ENCODE data around the gene GDI1. TPM values are rescaled to one million over a fixed set of nuclear protein-coding genes. Genes with fewer than 3 reads are reported as not detected.
"Not testable (repeated sequence)": the region's sequence is repeated elsewhere in the genome, so short reads cannot be mapped to it uniquely, and the experiment has no call there.

The GDI1 gene
- total RNA-seq, 1 experiment from 2014 or later, result 52.7 TPM

GRCh38 chrX:154398668-154399526 is 38.1 kb upstream of the GDI1 start:
- Histone ChIP-seq H3K27ac (ENCODE audit: low read length) (peak overlapping the region; percentile 94), H4K20me1 (ENCODE audit: insufficient read depth, low read depth, low read length) (no peaks in the 10 kb centered on the region), H3K4me3 (ENCODE audit: low read length) (peak overlapping the region; percentile 82), H3K9me3 (ENCODE audit: low read length) (no peaks in the 10 kb centered on the region), H3K79me2 (ENCODE audit: low read length) (peaks cover 14% of the 10 kb centered on the region; the same call in 1 of the 2 replicates), H3K9ac (ENCODE audit: low read length) (peak overlapping the region; percentile 98), H3K36me3 (ENCODE audit: insufficient read depth, low read length) (peaks cover 15% of the 10 kb centered on the region), H3K9me2 (replicated peaks; ENCODE audit: insufficient read depth, low read length) (no peaks in the 10 kb centered on the region), H3K4me2 (ENCODE audit: low read depth, low read length, poor library complexity, severe bottlenecking) (peak overlapping the region; percentile 83), H3K4me1 (ENCODE audit: low read length) (peaks cover 15% of the 10 kb centered on the region), H3K27me3 (ENCODE audit: low read length) (no peaks in the 10 kb centered on the region), H2AFZ (ENCODE audit: low read length) (no peak overlapping the region)
- DNase-seq, result peak; percentile 92

- H4K20me1 ChIP-seq (ENCODE audit: insufficient read depth, low read depth, low read length), result no peaks in the 10 kb centered on the region
- H3K27me3 ChIP-seq (ENCODE audit: low read length), result no peaks in the 10 kb centered on the region
- H3K9ac ChIP-seq (ENCODE audit: low read length), result peak overlapping the region; percentile 98
- H3K36me3 ChIP-seq (ENCODE audit: insufficient read depth, low read length), result peaks cover 15% of the 10 kb centered on the region
- H3K4me1 ChIP-seq (ENCODE audit: low read length), result peaks cover 15% of the 10 kb centered on the region
- H3K4me2 ChIP-seq (ENCODE audit: low read depth, low read length, poor library complexity, severe bottlenecking), result peak overlapping the region; percentile 83
- H3K4me3 ChIP-seq (ENCODE audit: low read length), result peak overlapping the region; percentile 82
- no peaks in the 10 kb centered on the region for H3K9me3 ChIP-seq (ENCODE audit: low read length)
- DNase-seq, result peak; percentile 56
- H3K79me2 ChIP-seq (ENCODE audit: low read length), result peaks cover 14% of the 10 kb centered on the region; the same call in 1 of the 2 replicates
- H3K27ac ChIP-seq (ENCODE audit: low read length), result peak overlapping the region; percentile 94
- H3K9me2 ChIP-seq (replicated peaks; ENCODE audit: insufficient read depth, low read length), result no peaks in the 10 kb centered on the region
- H2AFZ ChIP-seq (ENCODE audit: low read length), result no peak overlapping the region
These were observed 37.2 kb upstream of the GDI1 start for GRCh38 chrX:154399527-154400368.

DNA sequence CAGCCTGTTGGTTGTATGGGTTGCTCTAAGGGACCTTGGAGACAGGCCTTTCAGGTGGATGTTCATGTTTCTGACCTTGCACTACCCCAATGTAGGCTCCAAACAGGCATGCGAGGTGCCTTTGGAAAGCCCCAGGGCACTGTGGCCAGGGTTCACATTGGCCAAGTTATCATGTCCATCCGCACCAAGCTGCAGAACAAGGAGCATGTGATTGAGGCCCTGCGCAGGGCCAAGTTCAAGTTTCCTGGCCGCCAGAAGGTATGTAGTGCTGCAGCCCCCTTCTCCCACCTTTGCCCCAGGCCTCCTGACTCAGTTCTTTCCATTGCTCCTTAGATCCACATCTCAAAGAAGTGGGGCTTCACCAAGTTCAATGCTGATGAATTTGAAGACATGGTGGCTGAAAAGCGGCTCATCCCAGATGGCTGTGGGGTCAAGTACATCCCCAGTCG is 36.6 kb upstream of the GDI1 start:
- H3K27ac ChIP-seq (ENCODE audit: low read length); H3K9me2 ChIP-seq (replicated peaks; ENCODE audit: insufficient read depth, low read length); H3K27me3 ChIP-seq (ENCODE audit: low read length); DNase-seq; H4K20me1 ChIP-seq (ENCODE audit: insufficient read depth, low read depth, low read length); H3K9me3 ChIP-seq (ENCODE audit: low read length); H3K4me3 ChIP-seq (ENCODE audit: low read length); H2AFZ ChIP-seq (ENCODE audit: low read length); H3K4me2 ChIP-seq (ENCODE audit: low read depth, low read length, poor library complexity, severe bottlenecking); H3K9ac ChIP-seq (ENCODE audit: low read length): not testable (repeated sequence)
- peaks cover 14% of the 10 kb centered on the region; the same call in 1 of the 2 replicates for H3K79me2 ChIP-seq (ENCODE audit: low read length)
- peaks cover 15% of the 10 kb centered on the region for H3K36me3 ChIP-seq (ENCODE audit: insufficient read depth, low read length)
- peaks cover 15% of the 10 kb centered on the region for H3K4me1 ChIP-seq (ENCODE audit: low read length)

- Histone ChIP-seq H3K27ac (ENCODE audit: low read length) (no peak overlapping the region), H3K4me2 (ENCODE audit: low read depth, low read length, poor library complexity, severe bottlenecking) (no peak overlapping the region)
- peak; percentile 73 for DNase-seq
These were observed 35.7 kb upstream of the GDI1 start for GRCh38 chrX:154401045-154401799.

DNA sequence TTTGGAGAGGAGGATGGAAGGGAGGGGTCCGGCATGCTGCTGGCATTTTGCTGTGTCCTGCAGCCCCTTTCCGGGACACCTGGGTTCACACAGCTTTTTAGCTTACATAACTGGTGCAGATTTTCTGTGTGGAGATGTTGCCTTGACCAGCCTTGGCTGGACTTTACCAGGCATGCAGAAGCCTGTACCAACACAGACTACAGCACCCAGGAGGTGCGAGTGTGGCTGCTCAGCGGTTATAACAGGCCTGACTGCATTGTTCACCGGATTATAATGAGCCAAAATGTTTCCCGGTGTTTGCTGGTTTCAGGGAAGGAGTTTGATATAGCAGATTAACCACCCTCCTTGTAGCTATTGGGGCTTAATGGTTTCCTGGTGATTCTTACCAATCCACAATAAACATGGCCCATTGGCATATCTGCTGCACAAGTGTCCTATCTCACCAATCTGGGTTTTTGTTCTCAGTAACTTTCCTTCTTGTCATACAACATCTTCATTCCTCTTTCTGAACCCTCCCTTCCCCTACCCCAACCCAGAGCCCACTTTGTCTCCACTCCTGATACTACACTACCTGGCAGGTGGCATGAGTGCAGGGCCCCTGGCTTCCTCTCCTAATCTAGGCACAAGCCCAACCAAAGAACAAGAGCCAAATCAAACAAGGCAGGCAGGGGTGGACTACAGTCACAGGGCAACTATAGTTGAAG is 34.9 kb upstream of the GDI1 start:
- no peak overlapping the region for H3K27ac ChIP-seq (ENCODE audit: low read length)
- no peak overlapping the region for H3K4me3 ChIP-seq (ENCODE audit: low read length)
- peaks cover 15% of the 10 kb centered on the region for H3K36me3 ChIP-seq (ENCODE audit: insufficient read depth, low read length)
- no peaks in the 10 kb centered on the region for H3K27me3 ChIP-seq (ENCODE audit: low read length)
- H3K9ac ChIP-seq (ENCODE audit: low read length), result no peak overlapping the region
- H3K4me1 ChIP-seq (ENCODE audit: low read length), result peaks cover 13% of the 10 kb centered on the region
- H4K20me1 ChIP-seq (ENCODE audit: insufficient read depth, low read depth, low read length), result no peaks in the 10 kb centered on the region
- H3K79me2 ChIP-seq (ENCODE audit: low read length), result peaks cover 11% of the 10 kb centered on the region; the same call in 1 of the 2 replicates
- H3K9me3 ChIP-seq (ENCODE audit: low read length), result no peaks in the 10 kb centered on the region
- no peak overlapping the region for H2AFZ ChIP-seq (ENCODE audit: low read length)
- H3K4me2 ChIP-seq (ENCODE audit: low read depth, low read length, poor library complexity, severe bottlenecking), result no peak overlapping the region
- peak; percentile 63 for DNase-seq
- no peaks in the 10 kb centered on the region for H3K9me2 ChIP-seq (replicated peaks; ENCODE audit: insufficient read depth, low read length)

More at GRCh38 chrX:154401045-154401799, 35.7 kb upstream of the GDI1 start:
- Histone ChIP-seq H3K9me2 (replicated peaks; ENCODE audit: insufficient read depth, low read length) (no peaks in the 10 kb centered on the region), H3K36me3 (ENCODE audit: insufficient read depth, low read length) (peaks cover 15% of the 10 kb centered on the region), H3K79me2 (ENCODE audit: low read length) (peaks cover 14% of the 10 kb centered on the region; the same call in 1 of the 2 replicates), H4K20me1 (ENCODE audit: insufficient read depth, low read depth, low read length) (no peaks in the 10 kb centered on the region), H3K4me1 (ENCODE audit: low read length) (peaks cover 15% of the 10 kb centered on the region), H3K27me3 (ENCODE audit: low read length) (no peaks in the 10 kb centered on the region), H3K9ac (ENCODE audit: low read length) (no peak overlapping the region), H3K4me3 (ENCODE audit: low read length) (no peak overlapping the region), H3K9me3 (ENCODE audit: low read length) (no peaks in the 10 kb centered on the region), H2AFZ (ENCODE audit: low read length) (no peak overlapping the region)

GRCh38 chrX:154402622-154403127 is 34.3 kb upstream of the GDI1 start:
- no peak overlapping the region for H3K9ac ChIP-seq (ENCODE audit: low read length)
- no peaks in the 10 kb centered on the region for H3K27me3 ChIP-seq (ENCODE audit: low read length)
- H3K4me2 ChIP-seq (ENCODE audit: low read depth, low read length, poor library complexity, severe bottlenecking), result no peak overlapping the region
- H3K27ac ChIP-seq (ENCODE audit: low read length), result no peak overlapping the region
- H3K9me3 ChIP-seq (ENCODE audit: low read length), result no peaks in the 10 kb centered on the region
- no peak for DNase-seq
- H3K36me3 ChIP-seq (ENCODE audit: insufficient read depth, low read length), result peaks cover 15% of the 10 kb centered on the region
- H3K4me3 ChIP-seq (ENCODE audit: low read length), result no peak overlapping the region
- H4K20me1 ChIP-seq (ENCODE audit: insufficient read depth, low read depth, low read length), result no peaks in the 10 kb centered on the region
- peaks cover 11% of the 10 kb centered on the region for H3K4me1 ChIP-seq (ENCODE audit: low read length)
- H3K9me2 ChIP-seq (replicated peaks; ENCODE audit: insufficient read depth, low read length), result no peaks in the 10 kb centered on the region
- no peak overlapping the region for H2AFZ ChIP-seq (ENCODE audit: low read length)
- H3K79me2 ChIP-seq (ENCODE audit: low read length), result peaks cover 9% of the 10 kb centered on the region; the same call in 1 of the 2 replicates

- Histone ChIP-seq H3K4me2 (ENCODE audit: low read depth, low read length, poor library complexity, severe bottlenecking) (no peak overlapping the region), H4K20me1 (ENCODE audit: insufficient read depth, low read depth, low read length) (no peaks in the 10 kb centered on the region)
These were observed 33.8 kb upstream of the GDI1 start for GRCh38 chrX:154403192-154403591.

More at GRCh38 chrX:154403192-154403591, 33.8 kb upstream of the GDI1 start:
- no peak for DNase-seq
- Histone ChIP-seq H3K9me2 (replicated peaks; ENCODE audit: insufficient read depth, low read length) (no peaks in the 10 kb centered on the region), H3K9me3 (ENCODE audit: low read length) (no peaks in the 10 kb centered on the region), H3K4me3 (ENCODE audit: low read length) (no peak overlapping the region), H3K36me3 (ENCODE audit: insufficient read depth, low read length) (peaks cover 15% of the 10 kb centered on the region), H3K27me3 (ENCODE audit: low read length) (no peaks in the 10 kb centered on the region), H3K79me2 (ENCODE audit: low read length) (peaks cover 9% of the 10 kb centered on the region; the same call in 1 of the 2 replicates), H3K4me1 (ENCODE audit: low read length) (peaks cover 11% of the 10 kb centered on the region), H3K9ac (ENCODE audit: low read length) (no peak overlapping the region), H3K27ac (ENCODE audit: low read length) (no peak overlapping the region), H2AFZ (ENCODE audit: low read length) (no peak overlapping the region)

Measured in Karpas-422 (cell line).